Left lung (tissue), 10 donors: ENCODE results near the gene VPS50. TPM values are rescaled to one million over a fixed set of nuclear protein-coding genes. Genes with fewer than 3 reads are reported as not detected.

Experiments used
- ATAC-seq: fragments of 200-7000 bp; cut with Tn5 transposase; one replicate; pipeline ENCODE4 v1.9.1; 2020; ENCODE audit warnings: moderate library complexity
- DNase-seq, 4 donors: peaks; one replicate each; pipeline ENCODE4 v3.0.0-alpha.2; 2013 to 2020
- H3K27ac ChIP-seq, 2 donors: fragments of 200-600 bp; sonication (generic) in 1 of 2; one replicate each; pipeline versions ENCODE4 v1.5.0 to v1.8.0; 2020 to 2021
- H3K27me3 ChIP-seq, 2 donors: fragments of 200-600 bp; sonication (generic) in 1 of 2; one replicate each; pipeline versions ENCODE4 v1.5.0 to v1.8.0; 2020 to 2021
- H3K36me3 ChIP-seq, 2 donors: fragments of 200-600 bp; sonication (generic) in 1 of 2; one replicate each; pipeline versions ENCODE4 v1.5.0 to v1.8.0; 2020 to 2021
- H3K4me1 ChIP-seq, 2 donors: fragments of 200-600 bp; one replicate each; pipeline ENCODE4 v1.8.0; 2021
- H3K4me3 ChIP-seq, 2 donors: fragments of 200-600 bp; sonication (generic) in 1 of 2; one replicate each; pipeline versions ENCODE4 v1.5.0 to v1.8.0; 2020 to 2021; ENCODE audit warnings: mild to moderate bottlenecking in 1 of 2
- H3K9me3 ChIP-seq, 2 donors: fragments of 200-600 bp; sonication (generic) in 1 of 2; one replicate each; pipeline versions ENCODE4 v1.5.0 to v1.8.0; 2020 to 2021
- intact Hi-C, 2 donors: fragments of 100-400 bp; cut with DNase I; formaldehyde crosslinking; loops; one replicate each; pipeline versions ENCODE4 v1.11.2 to v1.14.2; 2022
- polyA plus RNA-seq, 6 donors: library from polyadenylated mRNA; unstranded; fragments of 120-200 nt; gene quantifications; one replicate each; pipeline ENCODE4 v1.2.1, GENCODE V29; 2013; ENCODE audit not compliant: insufficient read length in 6 of 6
- total RNA-seq, 2 donors: library from RNA; stranded (reverse); fragmentation: NEBNext Ultra II Directional; extraction: Animal tissue kit (Norgen Biotek cat#: 25700); gene quantifications; one replicate each; pipeline ENCODE4 v1.2.1, GENCODE V29; 2021
- TF ChIP-seq, protein P1 (sequence below), 2 donors: fragments of 200-600 bp; sonication (generic) in 1 of 2; IDR thresholded peaks; one replicate each; pipeline versions ENCODE4 v1.5.0 to v1.8.0; 2021; ENCODE audit warnings: antibody characterized with exemption in 2 of 2
- donor health status: DM: no; HTN: yes; CAD: no.
- donor health status: DM: no; HTN: no; CAD: no.

The VPS50 gene
- total and polyA plus RNA-seq, 8 donors = 25.0 to 33.6 (median 28.7) TPM

GRCh38 chr7:93382362-93382761 lies 150.2 kb downstream of the VPS50 start:
- Histone ChIP-seq H3K27me3 (no peaks in the 10 kb centered on the region), H3K4me3 (no peak overlapping the region), H3K36me3 (no peaks in the 10 kb centered on the region), H3K27ac (no peak overlapping the region), H3K4me1 (no peaks in the 10 kb centered on the region), H3K9me3 (peaks cover 0 to 3% of the 10 kb centered on the region in 2 donors)
- TF ChIP-seq, protein P1, sequence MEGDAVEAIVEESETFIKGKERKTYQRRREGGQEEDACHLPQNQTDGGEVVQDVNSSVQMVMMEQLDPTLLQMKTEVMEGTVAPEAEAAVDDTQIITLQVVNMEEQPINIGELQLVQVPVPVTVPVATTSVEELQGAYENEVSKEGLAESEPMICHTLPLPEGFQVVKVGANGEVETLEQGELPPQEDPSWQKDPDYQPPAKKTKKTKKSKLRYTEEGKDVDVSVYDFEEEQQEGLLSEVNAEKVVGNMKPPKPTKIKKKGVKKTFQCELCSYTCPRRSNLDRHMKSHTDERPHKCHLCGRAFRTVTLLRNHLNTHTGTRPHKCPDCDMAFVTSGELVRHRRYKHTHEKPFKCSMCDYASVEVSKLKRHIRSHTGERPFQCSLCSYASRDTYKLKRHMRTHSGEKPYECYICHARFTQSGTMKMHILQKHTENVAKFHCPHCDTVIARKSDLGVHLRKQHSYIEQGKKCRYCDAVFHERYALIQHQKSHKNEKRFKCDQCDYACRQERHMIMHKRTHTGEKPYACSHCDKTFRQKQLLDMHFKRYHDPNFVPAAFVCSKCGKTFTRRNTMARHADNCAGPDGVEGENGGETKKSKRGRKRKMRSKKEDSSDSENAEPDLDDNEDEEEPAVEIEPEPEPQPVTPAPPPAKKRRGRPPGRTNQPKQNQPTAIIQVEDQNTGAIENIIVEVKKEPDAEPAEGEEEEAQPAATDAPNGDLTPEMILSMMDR (IDR thresholded peaks at IDR 0.05) = no peak
- intact Hi-C loops = no loop called here
- ATAC-seq (no peak), DNase-seq (no peak)

DNA sequence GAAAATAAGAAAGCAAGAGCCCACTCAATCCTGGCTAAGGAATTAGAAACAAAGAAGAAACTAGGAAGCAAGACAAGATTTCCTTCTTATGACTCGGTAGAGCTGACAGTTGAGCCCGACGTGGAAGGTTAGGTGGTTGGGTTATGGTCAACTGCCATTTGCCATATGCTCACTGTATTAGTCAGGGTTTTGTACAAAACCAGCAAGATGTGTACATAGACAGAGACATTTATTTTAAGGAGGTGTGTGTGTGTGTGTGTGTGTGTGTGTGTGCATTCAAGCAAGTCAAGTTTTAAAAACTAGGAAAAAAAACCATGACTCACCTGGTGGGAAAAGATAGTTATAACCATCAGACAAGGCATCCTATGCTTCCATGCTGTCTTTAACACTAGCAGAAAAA lies 158.5 kb downstream of the VPS50 start:
- intact Hi-C loops = no loop called here
- Histone ChIP-seq H3K9me3 (no peaks in the 10 kb centered on the region), H3K4me1 (no peaks in the 10 kb centered on the region), H3K4me3 (no peak overlapping the region), H3K27ac (no peak overlapping the region), H3K36me3 (no peaks in the 10 kb centered on the region), H3K27me3 (no peaks in the 10 kb centered on the region)
- TF ChIP-seq, protein P1 (IDR thresholded peaks at IDR 0.05) = no peak
- ATAC-seq (no peak), DNase-seq (no peak)

DNA sequence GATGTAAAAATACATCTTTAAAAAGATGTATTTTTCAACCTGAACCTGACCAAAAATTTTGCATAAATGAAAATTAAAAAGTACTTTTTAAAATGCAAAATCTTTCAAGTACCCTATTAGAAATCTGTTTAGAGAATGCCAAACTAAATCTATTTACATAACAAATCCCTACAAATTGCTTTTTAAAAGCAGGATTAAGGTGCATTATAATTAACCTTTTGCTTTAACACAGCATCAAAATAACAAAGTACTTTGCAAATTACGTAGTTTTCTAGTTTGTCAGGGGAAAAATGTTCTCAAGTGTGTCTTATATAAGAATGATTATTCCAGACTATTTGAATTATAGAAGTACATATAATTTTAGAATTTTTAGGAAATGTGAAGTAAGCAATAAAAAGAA lies 160.8 kb downstream of the VPS50 start:
- H3K27me3 ChIP-seq = no peaks in the 10 kb centered on the region
- no peaks in the 10 kb centered on the region for H3K9me3 ChIP-seq
- no peak overlapping the region for H3K4me3 ChIP-seq
- DNase-seq (no peak), ATAC-seq (no peak)
- H3K4me1 ChIP-seq = no peaks in the 10 kb centered on the region
- H3K36me3 ChIP-seq = no peaks in the 10 kb centered on the region
- TF ChIP-seq, protein P1 (IDR thresholded peaks at IDR 0.05) = no peak
- no peak overlapping the region for H3K27ac ChIP-seq
- intact Hi-C loops = no loop called here

- TF ChIP-seq, protein P1 (IDR thresholded peaks at IDR 0.05) = no peak
- Histone ChIP-seq H3K36me3 (no peaks in the 10 kb centered on the region), H3K4me3 (no peak overlapping the region), H3K27ac (no peak overlapping the region), H3K9me3 (peaks cover 0 to 2% of the 10 kb centered on the region in 2 donors), H3K27me3 (no peaks in the 10 kb centered on the region), H3K4me1 (no peaks in the 10 kb centered on the region)
- ATAC-seq (no peak), DNase-seq (no peak)
- intact Hi-C loops = no loop called here
Measured at GRCh38 chr7:93399642-93400041, 167.5 kb downstream of the VPS50 start.

- Histone ChIP-seq H3K9me3 (peaks cover 0 to 25% of the 10 kb centered on the region in 2 donors), H3K27ac (no peak overlapping the region), H3K27me3 (no peaks in the 10 kb centered on the region), H3K4me3 (no peak overlapping the region), H3K36me3 (no peaks in the 10 kb centered on the region), H3K4me1 (no peaks in the 10 kb centered on the region)
- DNase-seq (no peak), ATAC-seq (no peak)
- TF ChIP-seq, protein P1 (IDR thresholded peaks at IDR 0.05) = no peak
- intact Hi-C loops = no loop called here
Measured at GRCh38 chr7:93402944-93403343, 170.8 kb downstream of the VPS50 start.
